ENCODE results near the gene FZR1. TPM values are rescaled to one million over a fixed set of nuclear protein-coding genes. Genes with fewer than 3 reads are reported as not detected.
"Not testable (repeated sequence)": the region's sequence is repeated elsewhere in the genome, so short reads cannot be mapped to it uniquely, and the experiment has no call there.

The FZR1 gene
- total RNA-seq, 2 experiments from 2014 or later: 40.3 to 46.3 TPM

- intact Hi-C loops (cut with micrococcal nuclease): no loop called here
- peaks cover 40% of the 10 kb centered on the region for H3K4me1 Mint-ChIP-seq (ENCODE audit: low read depth)
- H3K27me3 Mint-ChIP-seq (ENCODE audit: low read depth): no peaks in the 10 kb centered on the region
- CTCF ChIA-PET: interaction anchor here (0.7 to 0.9 kb wide), 2 partner anchors 68 kb away, joined by 3 read pairs; no protein-coding TSS in a partner anchor
- H3K4me3 Mint-ChIP-seq: no peak overlapping the region
- H3K27ac Mint-ChIP-seq: peak overlapping the region; percentile 21
- H3K36me3 Mint-ChIP-seq (ENCODE audit: low read depth): peaks cover 9% of the 10 kb centered on the region
- no peak for DNase-seq
- peaks cover 5% of the 10 kb centered on the region for H3K9me3 Mint-ChIP-seq
Measured at GRCh38 chr19:3551792-3552095, 45.6 kb downstream of the FZR1 start.

- Mint-ChIP-seq H3K9me3 (peaks cover 5% of the 10 kb centered on the region), H3K36me3 (ENCODE audit: low read depth) (peaks cover 8% of the 10 kb centered on the region), H3K27me3 (ENCODE audit: low read depth) (no peaks in the 10 kb centered on the region), H3K4me1 (ENCODE audit: low read depth) (peaks cover 44% of the 10 kb centered on the region), H3K4me3 (peak overlapping the region; percentile 73), H3K27ac (peak overlapping the region; percentile 90)
- CTCF ChIA-PET: interaction anchor here (0.5 to 5.1 kb wide), 7 partner anchors 9 to 249 kb away, joined by 3 to 32 read pairs (median 4); partner anchors contain the start of gene TJP3
- intact Hi-C loops (cut with micrococcal nuclease): loop anchor here (2.0 to 5.0 kb wide), 2 partner anchors 72 to 433 kb away; partner anchors contain the start of genes CACTIN and EEF2
- DNase-seq: peak; percentile 56
Measured at GRCh38 chr19:3554254-3555083, 48.4 kb downstream of the FZR1 start.

DNA sequence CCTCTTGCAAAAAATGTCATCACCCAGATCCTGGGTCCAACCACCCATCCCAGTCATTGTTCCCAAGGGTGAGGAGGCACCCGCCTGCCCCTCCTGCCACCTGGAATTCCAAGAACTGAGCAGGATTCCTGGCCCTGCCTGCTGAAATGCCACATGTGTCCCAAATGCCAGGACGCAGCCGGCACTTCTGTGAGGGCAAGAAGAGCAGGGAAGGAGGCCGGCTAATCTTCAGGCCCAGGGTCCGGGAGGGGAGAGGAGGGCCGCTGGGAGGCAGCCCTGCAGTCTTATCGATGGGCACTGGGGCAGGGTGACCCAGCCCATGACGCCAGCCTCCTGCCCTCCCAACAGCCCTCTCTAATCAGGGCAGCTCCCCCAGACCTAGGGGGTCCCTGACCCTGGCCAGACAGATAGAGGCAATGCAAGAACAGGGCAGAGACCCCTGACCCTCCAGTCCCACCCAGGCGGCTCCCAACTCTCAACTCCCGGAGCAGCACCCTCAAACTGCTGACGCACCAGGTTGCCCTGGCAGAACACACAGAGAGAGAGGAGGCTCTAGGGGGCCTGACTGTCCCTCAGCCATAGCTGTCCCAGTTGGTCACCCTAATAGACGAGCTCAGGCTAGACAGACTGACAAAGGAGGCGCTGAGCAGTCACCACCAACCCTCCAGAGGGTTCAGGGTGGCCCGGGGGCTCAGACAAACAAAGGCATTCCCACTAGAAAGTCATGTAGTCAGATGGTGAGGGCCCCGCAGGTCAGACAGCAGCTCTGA, 49.7 kb downstream of the FZR1 start:
- intact Hi-C loops (cut with micrococcal nuclease): loop anchor here (1.0 to 5.0 kb wide), 5 partner anchors 49 to 451 kb away; partner anchors contain the start of genes APBA3, CACTIN, EEF2 and FZR1
- H3K27ac Mint-ChIP-seq: peak overlapping the region; percentile 81
- H3K27me3 Mint-ChIP-seq (ENCODE audit: low read depth): no peaks in the 10 kb centered on the region
- no peak for DNase-seq
- peaks cover 5% of the 10 kb centered on the region for H3K9me3 Mint-ChIP-seq
- H3K4me1 Mint-ChIP-seq (ENCODE audit: low read depth): peaks cover 44% of the 10 kb centered on the region
- CTCF ChIA-PET: interaction anchor here (0.6 to 5.1 kb wide), 7 partner anchors 8 to 584 kb away, joined by 3 to 32 read pairs (median 4); no protein-coding TSS in a partner anchor
- peak overlapping the region; percentile 96 for H3K4me3 Mint-ChIP-seq
- H3K36me3 Mint-ChIP-seq (ENCODE audit: low read depth): peaks cover 7% of the 10 kb centered on the region

DNA sequence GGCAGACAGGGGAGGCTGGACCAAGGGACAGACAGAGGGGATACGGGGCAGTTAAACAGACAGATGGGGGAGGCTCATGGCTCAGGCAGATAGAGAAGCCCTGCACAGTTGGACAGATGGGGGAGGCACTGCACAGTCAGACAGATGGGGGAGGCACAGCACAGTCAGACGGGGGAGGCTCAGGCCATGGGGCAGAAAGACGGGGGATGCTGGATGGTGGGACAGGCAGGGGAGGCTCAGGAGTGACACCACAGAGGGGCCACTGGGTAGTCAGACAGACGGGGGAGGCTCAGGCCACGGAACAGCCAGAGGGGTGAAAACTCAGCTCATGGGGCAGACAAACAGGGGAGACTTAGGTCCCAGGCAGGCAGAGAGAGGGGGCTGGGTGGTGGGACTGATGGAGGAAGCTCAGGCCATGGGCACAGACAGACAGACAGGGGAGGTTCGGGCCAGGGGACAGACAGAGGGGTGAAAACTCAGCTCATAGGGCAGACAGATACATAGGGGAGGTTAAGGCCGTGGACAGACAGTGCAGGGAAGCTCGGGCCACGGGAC, 50.4 kb downstream of the FZR1 start:
- CTCF ChIA-PET: interaction anchor here (0.6 to 5.1 kb wide), 9 partner anchors 9 to 583 kb away, joined by 3 to 32 read pairs (median 4); no protein-coding TSS in a partner anchor
- Mint-ChIP-seq H3K4me3 (peak overlapping the region; percentile 96), H3K4me1 (ENCODE audit: low read depth) (peaks cover 44% of the 10 kb centered on the region), H3K27me3 (ENCODE audit: low read depth) (no peaks in the 10 kb centered on the region), H3K27ac (peak overlapping the region; percentile 81), H3K36me3 (ENCODE audit: low read depth) (peaks cover 6% of the 10 kb centered on the region), H3K9me3 (peaks cover 5% of the 10 kb centered on the region)
- intact Hi-C loops (cut with micrococcal nuclease): loop anchor here (1.0 to 5.0 kb wide), 4 partner anchors 50 to 451 kb away; partner anchors contain the start of genes APBA3, EEF2, FZR1 and PIAS4
- no peak for DNase-seq

DNA sequence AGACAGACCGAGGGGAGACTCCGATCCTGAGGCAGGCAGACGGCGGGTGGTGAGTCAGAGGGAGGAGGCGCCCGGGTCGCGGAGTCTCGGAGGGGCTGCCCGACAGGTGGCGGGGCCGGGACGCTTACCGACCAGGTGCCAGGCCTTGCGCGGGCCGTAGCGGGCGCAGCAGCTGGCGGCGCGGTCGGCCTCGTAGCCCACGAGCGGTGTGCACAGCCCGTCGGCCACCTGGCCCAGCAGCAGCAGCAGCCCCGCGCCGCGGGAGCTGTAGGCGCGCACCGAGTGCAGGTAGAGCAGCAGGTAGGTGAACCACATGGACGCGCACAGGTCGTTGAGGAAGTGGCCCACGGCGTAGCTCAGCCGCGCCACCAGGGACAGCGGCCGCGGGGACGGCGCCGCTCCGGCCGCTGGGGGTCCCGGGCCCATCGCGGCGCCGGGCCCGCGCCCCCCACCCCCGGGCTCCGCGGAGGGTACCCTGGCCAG, 50.9 kb downstream of the FZR1 start:
- Mint-ChIP-seq H3K27me3 (ENCODE audit: low read depth) (no peaks in the 10 kb centered on the region), H3K36me3 (ENCODE audit: low read depth) (peaks cover 6% of the 10 kb centered on the region), H3K27ac (peak overlapping the region; percentile 81), H3K4me3 (peak overlapping the region; percentile 96), H3K9me3 (peaks cover 5% of the 10 kb centered on the region), H3K4me1 (ENCODE audit: low read depth) (peaks cover 39% of the 10 kb centered on the region)
- CTCF ChIA-PET: interaction anchor here (0.6 to 5.1 kb wide), 8 partner anchors 9 to 1120 kb away, joined by 3 to 32 read pairs (median 4); no protein-coding TSS in a partner anchor
- peak; percentile 80 for DNase-seq
- intact Hi-C loops (cut with micrococcal nuclease): loop anchor here (1.0 to 5.0 kb wide), 5 partner anchors 15 to 450 kb away; partner anchors contain the start of genes APBA3, EEF2, FZR1 and HMG20B

GRCh38 chr19:3557461-3558248, 51.5 kb downstream of the FZR1 start, which contains the start of gene MFSD12:
MFSD12 (minus strand) TSS chr19:3557586; CDS start chr19:3557403, 183 bp downstream.
- intact Hi-C loops (cut with micrococcal nuclease): loop anchor here (1.0 to 5.0 kb wide), 5 partner anchors 15 to 430 kb away; partner anchors contain the start of genes APBA3, EEF2, FZR1 and HMG20B

DNA sequence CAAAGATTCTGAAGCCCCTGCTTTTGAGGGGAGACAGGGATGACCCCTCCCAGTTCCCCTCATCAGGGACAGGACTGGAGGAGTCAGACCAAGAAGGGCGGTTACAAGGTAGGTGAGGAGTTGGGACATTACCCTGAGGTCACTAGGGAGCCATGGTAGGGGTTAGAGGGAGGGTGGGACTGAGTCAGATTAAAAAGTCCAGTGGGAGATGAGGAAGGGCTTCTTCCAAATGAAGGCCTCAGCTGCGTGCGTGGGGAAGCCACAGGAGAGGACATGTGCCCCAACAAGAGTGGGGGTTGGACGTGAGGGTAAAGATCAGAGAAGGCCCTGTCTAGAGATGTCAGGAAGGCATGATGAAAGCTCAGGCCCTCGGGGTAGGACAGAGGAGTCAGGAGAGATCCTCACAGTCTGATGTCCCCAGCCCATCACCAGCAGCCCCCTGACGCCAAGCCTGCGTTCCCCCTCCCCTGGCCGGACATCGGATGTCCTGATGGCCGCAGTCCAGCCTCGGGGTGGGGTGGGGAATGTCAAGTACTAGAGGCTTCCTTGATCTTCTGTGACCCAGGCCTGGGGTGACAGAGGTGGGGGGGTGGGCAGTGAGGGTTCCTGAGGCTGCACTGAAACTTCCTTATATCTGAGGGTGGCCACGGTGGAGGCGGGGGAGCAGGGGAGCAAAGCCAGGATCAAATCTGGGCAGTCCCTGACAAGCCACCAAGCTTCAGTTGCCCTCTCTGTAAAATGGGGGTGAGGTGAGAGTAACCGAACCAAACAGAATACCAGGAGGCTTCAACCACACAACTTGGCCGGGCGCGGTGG, 57.8 kb downstream of the FZR1 start:
- DNase-seq: no peak
- CTCF ChIA-PET: interaction anchor here (0.6 kb wide), 1 partner anchor 21 kb away, joined by 3 read pairs; no protein-coding TSS in a partner anchor
- Mint-ChIP-seq H3K4me3 (no peak overlapping the region), H3K27ac (no peak overlapping the region), H3K4me1 (ENCODE audit: low read depth) (no peaks in the 10 kb centered on the region), H3K27me3 (ENCODE audit: low read depth) (no peaks in the 10 kb centered on the region), H3K9me3 (no peaks in the 10 kb centered on the region), H3K36me3 (ENCODE audit: low read depth) (no peaks in the 10 kb centered on the region)
- intact Hi-C loops (cut with micrococcal nuclease): no loop called here

More at GRCh38 chr19:3557461-3558248, 51.5 kb downstream of the FZR1 start, which contains the start of gene MFSD12:
- Mint-ChIP-seq H3K27me3 (ENCODE audit: low read depth) (no peaks in the 10 kb centered on the region), H3K9me3 (peaks cover 5% of the 10 kb centered on the region), H3K27ac (peak within 1 kb of the TSS; percentile 81), H3K36me3 (ENCODE audit: low read depth) (peaks cover 6% of the 10 kb centered on the region), H3K4me1 (ENCODE audit: low read depth) (peaks cover 37% of the 10 kb centered on the region), H3K4me3 (peak within 1 kb of the TSS; percentile 96)
- CTCF ChIA-PET: interaction anchor here (0.6 to 5.1 kb wide), 6 partner anchors 10 to 1119 kb away, joined by 3 to 32 read pairs (median 4); no protein-coding TSS in a partner anchor
- peak; percentile 94 for DNase-seq

DNA sequence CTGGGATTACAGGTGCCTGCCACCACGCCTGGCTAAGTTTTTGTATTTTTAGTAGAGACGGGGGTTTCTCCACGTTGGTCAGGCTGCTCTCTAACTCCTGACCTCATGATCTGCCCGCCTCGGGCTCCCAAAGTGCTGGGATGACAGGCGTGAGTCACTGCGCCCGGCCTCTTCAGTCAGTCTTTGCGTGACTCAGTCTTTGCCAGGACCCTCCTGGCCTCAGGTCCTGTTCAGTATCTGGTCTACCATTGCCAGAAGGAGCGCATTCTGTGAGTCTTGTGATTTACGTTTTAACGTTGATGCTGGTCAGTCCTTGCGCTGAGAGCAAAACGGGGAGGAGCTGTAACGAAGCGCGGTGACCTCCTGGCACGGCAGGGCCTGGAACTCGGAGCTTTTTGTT, 59.0 kb downstream of the FZR1 start:
- no peaks in the 10 kb centered on the region for H3K36me3 Mint-ChIP-seq (ENCODE audit: low read depth)
- H3K27ac Mint-ChIP-seq: no peak overlapping the region
- intact Hi-C loops (cut with micrococcal nuclease): no loop called here
- DNase-seq: no peak
- CTCF ChIA-PET: no interaction called here
- H3K27me3 Mint-ChIP-seq (ENCODE audit: low read depth): no peaks in the 10 kb centered on the region
- no peak overlapping the region for H3K4me3 Mint-ChIP-seq
- no peaks in the 10 kb centered on the region for H3K9me3 Mint-ChIP-seq
- H3K4me1 Mint-ChIP-seq (ENCODE audit: low read depth): no peaks in the 10 kb centered on the region

GRCh38 chr19:3570042-3570441, 63.9 kb downstream of the FZR1 start:
- peaks cover 11% of the 10 kb centered on the region for H3K4me1 Mint-ChIP-seq (ENCODE audit: low read depth)
- H3K4me3 Mint-ChIP-seq; H3K9me3 Mint-ChIP-seq; DNase-seq; CTCF ChIA-PET; H3K27me3 Mint-ChIP-seq (ENCODE audit: low read depth); H3K27ac Mint-ChIP-seq; H3K36me3 Mint-ChIP-seq (ENCODE audit: low read depth): not testable (repeated sequence)
- intact Hi-C loops (cut with micrococcal nuclease): loop anchor here (5.0 kb wide), 1 partner anchor 192 kb away; the partner anchor contains the start of genes APBA3 and MRPL54

GRCh38 chr19:3570606-3571011, 64.5 kb downstream of the FZR1 start:
- Mint-ChIP-seq H3K27ac (no peak overlapping the region), H3K36me3 (ENCODE audit: low read depth) (peaks cover 8% of the 10 kb centered on the region), H3K4me3 (no peak overlapping the region), H3K4me1 (ENCODE audit: low read depth) (peaks cover 14% of the 10 kb centered on the region), H3K9me3 (no peaks in the 10 kb centered on the region), H3K27me3 (ENCODE audit: low read depth) (no peaks in the 10 kb centered on the region)
- intact Hi-C loops (cut with micrococcal nuclease): loop anchor here (5.0 kb wide), 1 partner anchor 192 kb away; the partner anchor contains the start of genes APBA3 and MRPL54
- CTCF ChIA-PET: no interaction called here
- DNase-seq: no peak

Measured in activated naive CD4-positive, alpha-beta T cell treated with anti-CD3 and anti-CD28 coated beads for 36 hours (primary cell).